ENCODE data around the gene GNAZ.

The GNAZ gene

GRCh38 chr22:23094695-23095681, 24.7 kb downstream of the GNAZ start:
- peak; percentile 33 for DNase-seq

GRCh38 chr22:23095733-23096342, 25.5 kb downstream of the GNAZ start:
- DNase-seq = no peak

- no peak for DNase-seq
Observed at GRCh38 chr22:23097412-23098229, 27.3 kb downstream of the GNAZ start.

GRCh38 chr22:23098230-23098705, 27.9 kb downstream of the GNAZ start:
- DNase-seq = no peak

- DNase-seq = no peak
Observed at GRCh38 chr22:23098718-23099530, 28.6 kb downstream of the GNAZ start.

GRCh38 chr22:23099531-23099804, 29.1 kb downstream of the GNAZ start:
- DNase-seq = no peak

- DNase-seq = no peak
Observed at GRCh38 chr22:23100124-23100801, 29.9 kb downstream of the GNAZ start.

- DNase-seq = no peak
Observed at GRCh38 chr22:23101524-23101923, 31.2 kb downstream of the GNAZ start.

- no peak for DNase-seq
Observed at GRCh38 chr22:23102002-23102655, 31.8 kb downstream of the GNAZ start.

GRCh38 chr22:23102776-23103175, 32.5 kb downstream of the GNAZ start:
- DNase-seq = no peak

- no peak for DNase-seq
Observed at GRCh38 chr22:23103199-23103954, 33.1 kb downstream of the GNAZ start.

- DNase-seq = no peak
Observed at GRCh38 chr22:23104187-23104971, 34.1 kb downstream of the GNAZ start.

- DNase-seq = no peak
Observed at GRCh38 chr22:23105304-23105703, 35.0 kb downstream of the GNAZ start.

GRCh38 chr22:23105919-23106318, 35.6 kb downstream of the GNAZ start:
- DNase-seq = no peak

GRCh38 chr22:23106344-23106743, 36.0 kb downstream of the GNAZ start:
- no peak for DNase-seq

- peak; percentile 59 for DNase-seq
Observed at GRCh38 chr22:23106906-23107367, 36.6 kb downstream of the GNAZ start.

- DNase-seq = no peak
Observed at GRCh38 chr22:23107487-23108248, 37.3 kb downstream of the GNAZ start.

GRCh38 chr22:23108249-23109078, 38.1 kb downstream of the GNAZ start:
- no peak for DNase-seq

All from NCI-H1092 (cell line).